Uterus (tissue), 2 donors: ENCODE measurements around the gene HDAC5.

Experiments used
- CTCF ChIP-seq, 4 experiments: fragments of 200-600 bp in 2 of 4; fragments of 450-650 bp in 2 of 4; sonication (generic) in 2 of 4; IDR thresholded peaks; one replicate each; pipeline ENCODE4 v1.5.1; 2016 to 2019; ENCODE audit warnings: antibody characterized with exemption in 4 of 4, mild to moderate bottlenecking in 2 of 4, moderate library complexity in 1 of 4
- POLR2A ChIP-seq, 2 donors: fragments of 450-650 bp; IDR thresholded peaks; one replicate each; pipeline ENCODE4 v1.6.1; 2016; ENCODE audit warnings: antibody characterized with exemption in 2 of 2, mild to moderate bottlenecking in 1 of 2, moderate library complexity in 1 of 2

GRCh38 chr17:44083250-44083849 is 40.1 kb downstream of the HDAC5 start:
- no peak for TF ChIP-seq CTCF (IDR thresholded peaks at IDR 0.05)
- TF ChIP-seq POLR2A (IDR thresholded peaks at IDR 0.05): no peak
